AG09319 (cell line): ENCODE data around the gene EDEM3.

Experiments used
- DNase-seq: peaks from one replicate; pipeline ENCODE4 v3.0.0-alpha.2; 2010; ENCODE audit warnings: low read depth; ENCODE audit errors: extremely low read depth
- CTCF ChIP-seq: IDR thresholded peaks from 2 replicates; pipeline ENCODE4 v1.5.1; 2011; ENCODE audit warnings: low read depth, mild to moderate bottlenecking, inconsistent platforms, low read length, moderate library complexity

EDEM3 gene

DNA sequence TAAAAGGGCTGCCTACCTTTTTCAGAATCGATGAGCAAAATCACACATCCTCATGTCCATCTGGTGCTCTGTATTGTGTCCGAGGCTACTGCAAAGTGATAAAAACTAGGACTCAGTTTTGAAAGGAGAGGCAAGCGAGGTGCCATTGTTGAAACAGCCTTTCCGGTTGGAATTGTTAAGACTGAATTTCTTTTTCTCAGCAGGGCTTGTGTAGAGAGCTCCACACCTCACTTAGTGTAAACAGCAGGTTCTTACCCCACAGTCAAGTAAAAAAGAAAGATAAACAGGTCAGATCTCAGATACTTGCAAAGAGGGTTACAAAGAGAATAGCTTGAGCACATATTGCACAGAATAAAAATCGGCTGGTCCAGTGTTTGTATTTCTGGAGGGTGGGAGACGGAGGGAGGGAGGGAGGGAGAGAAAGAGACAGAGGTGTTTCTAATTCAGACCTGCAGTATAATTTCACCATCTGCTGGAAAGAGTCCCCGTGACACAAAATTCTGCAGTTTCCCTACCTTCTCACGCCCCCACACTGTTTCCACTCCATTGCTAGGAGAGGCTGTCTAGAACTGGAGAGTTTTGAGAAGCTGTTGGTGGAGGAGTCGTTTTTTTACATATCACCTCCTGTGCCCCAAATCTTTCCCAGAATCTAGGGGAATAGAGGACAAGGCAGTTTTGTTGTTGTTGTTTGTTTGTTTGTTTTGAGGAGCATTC is 82.5 kb downstream of the EDEM3 start:
- no peak for DNase-seq

DNA sequence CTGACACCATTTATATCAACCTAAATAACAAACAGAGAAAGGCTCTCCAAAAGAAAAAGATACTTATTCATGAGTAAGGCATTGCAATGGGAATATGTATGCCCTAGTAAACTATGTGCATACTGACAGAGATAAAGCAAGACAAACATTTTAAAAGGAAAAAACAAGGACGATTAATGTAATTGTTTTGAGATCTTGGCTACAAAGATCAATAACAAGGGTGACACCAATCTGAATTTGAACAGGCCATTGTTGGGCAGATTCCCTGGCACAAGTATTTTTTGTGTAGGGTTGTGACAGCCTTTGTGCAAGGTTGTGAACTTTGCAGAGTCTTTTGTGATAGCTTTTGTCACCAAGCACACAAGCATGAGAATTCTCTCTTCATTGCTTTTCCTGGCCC is 85.3 kb downstream of the EDEM3 start:
- no peak for DNase-seq
- TF ChIP-seq CTCF = no peak

More for the DNA sequence above, 82.5 kb downstream of the EDEM3 start:
- no peak for TF ChIP-seq CTCF

DNA sequence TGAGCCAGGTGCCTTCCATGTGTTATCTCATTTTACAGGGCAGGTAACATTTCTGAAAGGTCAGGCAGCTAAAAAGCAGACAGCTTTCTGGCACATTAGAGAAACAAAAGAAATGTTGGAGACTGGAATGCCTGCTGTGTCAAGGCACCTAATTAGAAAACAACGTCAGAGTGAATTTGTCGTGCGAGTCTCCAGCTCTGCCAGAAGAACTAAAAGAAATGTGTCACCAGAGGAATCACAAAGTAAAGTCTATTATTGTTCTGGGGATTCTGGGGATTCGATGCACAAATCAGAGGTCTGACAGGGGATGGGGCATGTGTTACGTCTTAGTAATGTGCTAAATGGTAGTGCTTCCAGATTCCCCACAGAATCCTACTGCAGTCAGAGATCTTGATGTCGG is 89.3 kb downstream of the EDEM3 start:
- TF ChIP-seq CTCF = no peak
- DNase-seq = no peak

- no peak for DNase-seq
- no peak for TF ChIP-seq CTCF
Measured at GRCh38 chr1:184664661-184665060, 90.0 kb downstream of the EDEM3 start.

- DNase-seq = peak; percentile 19
- TF ChIP-seq CTCF = peak; percentile 95
Measured at GRCh38 chr1:184664042-184664660, 90.5 kb downstream of the EDEM3 start.

DNA sequence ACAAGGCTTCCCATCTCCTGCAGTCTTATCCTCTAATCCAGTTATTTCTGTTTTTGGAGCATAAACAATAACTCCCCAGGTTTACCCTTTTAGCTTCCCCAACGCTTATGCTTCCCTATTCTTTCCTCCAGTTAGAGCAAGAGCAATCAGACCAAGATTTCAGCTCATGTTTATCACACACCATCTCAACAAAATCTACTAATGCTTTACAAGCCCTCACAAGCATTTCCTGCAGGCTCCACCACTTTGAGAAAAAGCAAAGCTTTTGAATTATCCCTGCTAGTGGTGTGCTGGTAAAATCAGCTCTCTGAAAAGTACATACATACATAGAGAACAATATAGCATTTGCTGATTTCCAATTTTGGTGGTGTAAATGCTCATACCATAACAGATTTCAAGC is 92.9 kb downstream of the EDEM3 start:
- DNase-seq = no peak
- no peak for TF ChIP-seq CTCF

DNA sequence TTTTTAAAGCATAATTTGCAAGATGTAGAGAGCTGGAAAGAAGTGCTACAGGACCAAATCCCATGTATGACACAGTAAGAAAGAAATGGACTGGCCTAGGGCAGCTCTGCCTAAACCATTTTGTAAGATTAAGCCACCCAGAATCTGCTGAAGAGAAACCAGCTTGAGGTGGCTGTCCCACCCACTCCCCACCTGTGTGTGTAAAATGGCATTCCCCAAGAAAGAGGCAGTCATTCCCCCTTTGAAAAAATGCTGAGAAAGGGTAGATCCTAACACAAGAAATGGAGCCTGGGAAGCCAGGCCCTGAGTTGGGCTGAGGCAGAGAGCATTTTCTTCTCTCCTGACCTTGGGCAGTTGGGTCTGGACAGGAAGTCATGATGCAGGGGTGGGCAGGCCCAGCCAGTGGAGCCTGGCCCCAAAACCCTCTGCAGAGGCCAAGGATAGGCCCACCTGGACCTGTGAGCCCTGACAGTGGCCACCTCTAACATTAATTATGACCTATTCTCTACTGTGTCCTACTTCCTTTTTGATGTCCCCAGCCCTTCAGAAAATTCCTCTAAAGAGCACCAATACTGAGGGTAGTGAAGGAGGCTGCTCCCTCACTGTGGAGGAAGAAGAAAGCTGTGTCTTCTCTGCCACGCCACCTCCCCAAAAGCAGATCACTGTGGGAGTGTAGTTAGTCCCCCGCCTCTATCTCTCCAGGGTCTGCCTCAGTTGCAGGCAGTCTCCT is 94.0 kb downstream of the EDEM3 start:
- no peak for TF ChIP-seq CTCF
- no peak for DNase-seq
